Nephron progenitor cell (in vitro differentiated cells): ENCODE data around the gene DAB1.

ENCODE experiments used
- DNase-seq: peaks from one replicate; pipeline ENCODE4 v3.0.0; 2021
- H3K27ac Mint-ChIP-seq: 2 replicates; pipeline ENCODE4 v1.8.0; 2021; ENCODE audit warnings: mild to moderate bottlenecking, moderate library complexity, mixed read lengths
- H3K27me3 Mint-ChIP-seq: 2 replicates; pipeline ENCODE4 v1.8.0; 2021; ENCODE audit warnings: mild to moderate bottlenecking, low read depth, mixed read lengths; ENCODE audit not compliant: poor library complexity
- H3K36me3 Mint-ChIP-seq: 2 replicates; pipeline ENCODE4 v1.8.0; 2021; ENCODE audit warnings: low read depth, mixed read lengths
- H3K4me1 Mint-ChIP-seq: 2 replicates; pipeline ENCODE4 v1.8.0; 2021; ENCODE audit warnings: mixed read lengths
- H3K4me3 Mint-ChIP-seq: 2 replicates; pipeline ENCODE4 v1.8.0; 2021; ENCODE audit warnings: mild to moderate bottlenecking, moderate library complexity, mixed read lengths
- H3K9me3 Mint-ChIP-seq: 2 replicates; pipeline ENCODE4 v1.8.0; 2021; ENCODE audit warnings: mild to moderate bottlenecking, moderate library complexity, mixed read lengths
- TF ChIP-seq, protein P1 (sequence below): fragments of 200-600 bp; sonication (generic); IDR thresholded peaks from 2 replicates; pipeline ENCODE4 v1.5.0; 2021; ENCODE audit warnings: antibody characterized with exemption

DAB1 gene

DNA sequence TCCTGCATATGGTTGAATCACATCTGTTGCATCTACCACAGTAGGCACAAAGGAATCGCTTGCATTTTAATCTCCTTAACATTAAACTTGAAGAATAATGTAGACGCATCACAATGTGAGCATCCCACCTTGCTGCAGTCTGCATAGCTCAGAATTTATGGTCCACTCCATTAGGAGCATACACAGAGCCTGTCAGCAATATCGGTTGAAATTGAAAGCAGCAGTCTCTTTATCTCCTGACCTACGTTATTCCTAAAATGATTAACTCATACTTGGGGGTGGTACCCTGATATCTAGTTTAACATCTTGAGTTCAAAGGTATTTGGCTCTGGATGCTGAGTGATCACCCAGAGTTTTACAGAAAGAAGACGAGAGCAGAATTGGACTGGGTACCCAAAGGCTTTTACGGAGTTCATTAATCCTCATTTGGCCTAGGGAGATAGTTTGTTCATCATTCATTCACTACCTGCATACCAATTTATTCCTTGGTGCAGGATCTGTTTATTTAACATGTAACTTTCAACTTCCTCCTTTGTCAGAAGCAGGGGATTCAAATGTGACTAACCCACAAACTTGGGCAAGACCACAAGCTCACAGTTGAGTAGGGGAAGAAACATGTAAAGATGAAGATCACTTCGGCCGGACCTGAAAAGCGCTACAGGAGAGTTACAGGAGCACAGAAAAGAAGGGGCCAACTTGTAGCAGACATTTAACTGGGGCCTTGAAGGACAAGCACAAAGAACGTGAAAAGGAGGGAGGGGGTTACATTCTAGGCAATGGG is 187.9 kb downstream of the DAB1 start:
- Mint-ChIP-seq H3K36me3 (no peaks in the 10 kb centered on the region), H3K27ac (no peak overlapping the region), H3K9me3 (no peaks in the 10 kb centered on the region), H3K27me3 (peaks cover 3% of the 10 kb centered on the region), H3K4me3 (no peak overlapping the region), H3K4me1 (no peaks in the 10 kb centered on the region)
- TF ChIP-seq, protein P1, sequence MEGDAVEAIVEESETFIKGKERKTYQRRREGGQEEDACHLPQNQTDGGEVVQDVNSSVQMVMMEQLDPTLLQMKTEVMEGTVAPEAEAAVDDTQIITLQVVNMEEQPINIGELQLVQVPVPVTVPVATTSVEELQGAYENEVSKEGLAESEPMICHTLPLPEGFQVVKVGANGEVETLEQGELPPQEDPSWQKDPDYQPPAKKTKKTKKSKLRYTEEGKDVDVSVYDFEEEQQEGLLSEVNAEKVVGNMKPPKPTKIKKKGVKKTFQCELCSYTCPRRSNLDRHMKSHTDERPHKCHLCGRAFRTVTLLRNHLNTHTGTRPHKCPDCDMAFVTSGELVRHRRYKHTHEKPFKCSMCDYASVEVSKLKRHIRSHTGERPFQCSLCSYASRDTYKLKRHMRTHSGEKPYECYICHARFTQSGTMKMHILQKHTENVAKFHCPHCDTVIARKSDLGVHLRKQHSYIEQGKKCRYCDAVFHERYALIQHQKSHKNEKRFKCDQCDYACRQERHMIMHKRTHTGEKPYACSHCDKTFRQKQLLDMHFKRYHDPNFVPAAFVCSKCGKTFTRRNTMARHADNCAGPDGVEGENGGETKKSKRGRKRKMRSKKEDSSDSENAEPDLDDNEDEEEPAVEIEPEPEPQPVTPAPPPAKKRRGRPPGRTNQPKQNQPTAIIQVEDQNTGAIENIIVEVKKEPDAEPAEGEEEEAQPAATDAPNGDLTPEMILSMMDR: no peak
- DNase-seq: no peak

- no peak overlapping the region for H3K4me3 Mint-ChIP-seq
- no peaks in the 10 kb centered on the region for H3K36me3 Mint-ChIP-seq
- peaks cover 3% of the 10 kb centered on the region for H3K27me3 Mint-ChIP-seq
- H3K9me3 Mint-ChIP-seq: no peaks in the 10 kb centered on the region
- TF ChIP-seq, protein P1: no peak
- H3K27ac Mint-ChIP-seq: no peak overlapping the region
- DNase-seq: no peak
- no peaks in the 10 kb centered on the region for H3K4me1 Mint-ChIP-seq
Observed at GRCh38 chr1:57234459-57234858, 189.4 kb downstream of the DAB1 start.

DNA sequence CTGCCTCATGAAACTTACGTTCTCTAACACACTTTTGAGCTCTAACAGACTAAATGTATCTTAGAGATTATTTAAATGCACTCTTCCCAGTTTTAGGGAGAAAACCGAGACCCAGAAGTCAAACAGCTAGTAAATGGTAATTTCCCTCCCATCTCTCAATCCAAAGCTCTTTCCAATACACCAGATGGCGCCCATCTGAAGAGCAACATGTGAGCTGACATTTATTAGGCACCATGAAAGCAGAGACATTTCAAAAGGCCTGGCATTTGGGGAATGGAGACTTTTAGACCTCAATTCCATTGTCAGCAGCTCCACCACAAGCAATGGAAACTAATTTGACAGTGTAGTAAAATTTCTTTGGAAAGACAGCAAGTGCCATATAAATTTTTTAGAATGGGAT is 191.4 kb downstream of the DAB1 start:
- Mint-ChIP-seq H3K4me3 (no peak overlapping the region), H3K36me3 (no peaks in the 10 kb centered on the region), H3K4me1 (no peaks in the 10 kb centered on the region), H3K9me3 (no peaks in the 10 kb centered on the region), H3K27ac (no peak overlapping the region), H3K27me3 (peaks cover 3% of the 10 kb centered on the region)
- no peak for DNase-seq
- TF ChIP-seq, protein P1: no peak

DNA sequence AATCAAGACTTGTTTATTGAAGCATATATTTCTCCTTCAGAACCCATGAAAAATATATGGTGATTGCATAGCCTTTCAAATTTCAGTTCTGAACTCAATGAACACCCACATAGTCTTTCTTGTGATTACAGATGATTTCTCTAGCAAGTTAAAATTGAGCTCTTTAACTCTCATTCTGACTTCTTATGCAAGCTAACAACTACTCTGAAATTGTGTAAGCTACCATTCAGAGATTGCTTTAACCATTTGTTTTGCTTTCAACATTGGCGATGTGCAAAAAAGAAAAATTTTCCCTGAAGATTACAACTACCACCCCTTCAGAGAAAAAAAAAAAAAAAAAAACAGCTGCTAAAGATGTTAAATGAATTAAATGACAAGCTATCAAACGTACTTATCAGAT is 193.9 kb downstream of the DAB1 start:
- no peaks in the 10 kb centered on the region for H3K27me3 Mint-ChIP-seq
- no peaks in the 10 kb centered on the region for H3K4me1 Mint-ChIP-seq
- no peaks in the 10 kb centered on the region for H3K36me3 Mint-ChIP-seq
- TF ChIP-seq, protein P1: no peak
- no peak for DNase-seq
- no peak overlapping the region for H3K4me3 Mint-ChIP-seq
- no peak overlapping the region for H3K27ac Mint-ChIP-seq
- H3K9me3 Mint-ChIP-seq: no peaks in the 10 kb centered on the region

DNA sequence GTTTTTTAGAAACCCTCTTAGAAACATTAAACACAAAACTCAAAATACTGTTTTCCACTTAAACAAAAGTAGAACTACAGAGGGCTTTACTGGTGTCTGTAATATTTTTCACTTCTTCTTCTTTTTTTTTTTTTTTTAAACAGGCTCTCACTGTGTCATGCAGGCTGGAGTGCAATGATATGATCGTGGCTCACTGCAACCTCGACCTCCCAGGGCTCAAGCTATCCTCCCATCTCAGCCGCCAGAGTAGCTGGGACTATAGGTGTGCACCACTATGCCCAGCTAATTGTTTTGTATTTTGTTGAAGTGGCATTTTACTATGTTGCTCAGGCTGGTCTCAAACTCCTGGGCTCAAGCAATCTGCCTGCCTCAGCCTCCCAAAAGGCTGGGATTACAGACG is 194.8 kb downstream of the DAB1 start:
- Mint-ChIP-seq H3K27ac (peak overlapping the region; percentile 60), H3K9me3 (no peaks in the 10 kb centered on the region), H3K36me3 (no peaks in the 10 kb centered on the region), H3K27me3 (no peaks in the 10 kb centered on the region), H3K4me1 (no peaks in the 10 kb centered on the region), H3K4me3 (no peak overlapping the region)
- no peak for DNase-seq
- TF ChIP-seq, protein P1: no peak

GRCh38 chr1:57222801-57223200 is 201.1 kb downstream of the DAB1 start:
- Mint-ChIP-seq H3K9me3 (peaks cover 6% of the 10 kb centered on the region), H3K36me3 (no peaks in the 10 kb centered on the region), H3K27ac (no peak overlapping the region), H3K4me3 (no peak overlapping the region), H3K4me1 (no peaks in the 10 kb centered on the region), H3K27me3 (no peaks in the 10 kb centered on the region)
- no peak for DNase-seq
- TF ChIP-seq, protein P1: no peak
